Ovary (tissue), 9 donors: ENCODE results near the gene CENPH. TPM values are rescaled to one million over a fixed set of nuclear protein-coding genes. Genes with fewer than 3 reads are reported as not detected.
A peak's percentile ranks its signal among the peaks of the same experiment; 100 is the strongest.

ENCODE experiments used
- DNase-seq, 5 donors: peaks; one replicate each; pipeline ENCODE4 v3.0.0-alpha.2; 2019 to 2020
- H3K27ac ChIP-seq, 2 donors: fragments of 200-600 bp; one replicate each; pipeline versions ENCODE4 v1.5.1 to v1.8.0; 2019 to 2022
- H3K27me3 ChIP-seq: fragments of 200-600 bp; one replicate; pipeline ENCODE4 v1.8.0; 2022
- H3K36me3 ChIP-seq: fragments of 200-600 bp; sonication (generic); one replicate; pipeline ENCODE4 v1.5.1; 2019
- H3K4me1 ChIP-seq: one replicate; pipeline ENCODE4 v1.8.1; 2013; ENCODE audit warnings: mild to moderate bottlenecking, moderate library complexity; ENCODE audit not compliant: insufficient read depth
- H3K4me3 ChIP-seq: fragments of 200-600 bp; sonication (generic); one replicate; pipeline ENCODE4 v1.5.1; 2017
- H3K9me3 ChIP-seq, 2 donors: fragments of 200-600 bp in 1 of 2; sonication (generic) in 1 of 2; one replicate each; pipeline versions ENCODE4 v1.5.1 to v1.8.1; 2013 to 2019; ENCODE audit warnings: mild to moderate bottlenecking in 1 of 2, moderate library complexity in 1 of 2
- CTCF ChIP-seq, 3 donors: fragments of 450-650 bp in 2 of 3; fragments of 200-600 bp in 1 of 3; IDR thresholded peaks; one replicate each; pipeline versions ENCODE4 v1.5.1 to v1.8.0; 2016 to 2022; ENCODE audit warnings: antibody characterized with exemption in 3 of 3, mild to moderate bottlenecking in 1 of 3
- EP300 ChIP-seq: sonication (generic); formaldehyde crosslinking; IDR thresholded peaks from one replicate; pipeline ENCODE4 v1.6.1; 2017; ENCODE audit warnings: antibody characterized with exemption
- POLR2A ChIP-seq: fragments of 450-650 bp; IDR thresholded peaks from one replicate; pipeline ENCODE4 v1.6.1; 2017; ENCODE audit warnings: antibody characterized with exemption, mild to moderate bottlenecking, moderate library complexity
- WGBS, 3 donors: extraction: QIAGEN DNeasy Blood & Tissue Kit in 1 of 3; methylation state at CpG; one replicate each; pipeline versions ENCODE4 v1.1.5 to v1.1.7; 2013 to 2017; 5-methylcytosine and 5-hydroxymethylcytosine counted together
- intact Hi-C, 4 donors: fragments of 100-400 bp; cut with DNase I; formaldehyde crosslinking; loops; one replicate each; pipeline versions ENCODE4 v1.11.0 to v1.15.1; 2022 to 2023
- polyA plus RNA-seq, 2 donors: library from polyadenylated mRNA; stranded (reverse); fragments of 200-250 nt in 1 of 2; fragments of 350-450 nt in 1 of 2; fragmentation: Illumina TruSeq in 1 of 2; extraction: RNeasy Lipid Tissue Mini Kit (QIAGEN cat#74804) in 1 of 2; gene quantifications; one replicate each; pipeline ENCODE4 v1.2.3, GENCODE V29; 2013 to 2014
- total RNA-seq, 7 donors: library from RNA; depleted of rRNA in 2 of 7; stranded (reverse); fragments of >200 nt in 2 of 7; fragmentation: NEBNext Ultra II Directional in 3 of 7; extraction: Animal tissue kit (Norgen Biotek cat#: 25700) in 3 of 7; gene quantifications; one replicate each; pipeline versions ENCODE4 v1.1.0 to v1.2.4, GENCODE V29; 2016 to 2023
- donor health status: DM: no; HTN: no; CAD: no; lungs with moderate emphysema.
- donor health status: DM: no; HTN: no; CAD: no.
- donor health status: Bipolar disorder and iron deficiency.
- donor health status: DM: yes; HTN: yes; CAD: no.
- donor health status: DM: no; HTN: no; CAD: no.
- donor health status: DM: yes; HTN: yes; CAD: no.

Gene CENPH
- total and polyA plus RNA-seq, 9 donors, result 2.3 to 9.6 (median 4.3) TPM

- Histone ChIP-seq H3K9me3 (peaks cover 0 to 2% of the 10 kb centered on the region in 2 donors), H3K27ac (no peak overlapping the region), H3K4me1 (peaks cover 1% of the 10 kb centered on the region), H3K36me3 (no peaks in the 10 kb centered on the region), H3K4me3 (no peak overlapping the region), H3K27me3 (no peaks in the 10 kb centered on the region)
- WGBS, 3 donors, result 82 to 87% (median 84%) methylated on average over 1 of the region's 1 CpG
- DNase-seq, result no peak
- no peak for TF ChIP-seq POLR2A
- TF ChIP-seq CTCF (IDR thresholded peaks at IDR 0.05), result no peak
- no peak for TF ChIP-seq EP300
- intact Hi-C loops, result no loop called here
Measured at GRCh38 chr5:69184621-69185020, 4.8 kb upstream of the CENPH start.

GRCh38 chr5:69187342-69187741 is 2.0 kb upstream of the CENPH start:
- H3K27ac ChIP-seq, result no peak overlapping the region
- DNase-seq, result no peak
- H3K27me3 ChIP-seq, result no peaks in the 10 kb centered on the region
- intact Hi-C loops, result no loop called here
- 90 to 92% (median 92%) methylated on average over 2 of the region's 2 CpGs for WGBS, 3 donors
- TF ChIP-seq EP300, result no peak
- TF ChIP-seq CTCF (IDR thresholded peaks at IDR 0.05), result no peak
- TF ChIP-seq POLR2A, result no peak
- peaks cover 3% of the 10 kb centered on the region for H3K4me1 ChIP-seq
- H3K4me3 ChIP-seq, result no peak overlapping the region
- H3K9me3 ChIP-seq, result peaks cover 0 to 4% of the 10 kb centered on the region in 2 donors
- no peaks in the 10 kb centered on the region for H3K36me3 ChIP-seq

GRCh38 chr5:69188811-69189161 is 597 bp upstream of the CENPH start:
- 9 to 17% (median 9%) methylated on average over 8 of the region's 8 CpGs for WGBS, 3 donors
- H3K4me3 ChIP-seq, result peak overlapping the region; percentile 64

GRCh38 chr5:69202497-69202896 is 13.1 kb downstream of the CENPH start:
- Histone ChIP-seq H3K9me3 (no peaks in the 10 kb centered on the region), H3K27me3 (no peaks in the 10 kb centered on the region), H3K4me3 (no peak overlapping the region), H3K36me3 (no peaks in the 10 kb centered on the region), H3K27ac (no peak overlapping the region), H3K4me1 (no peaks in the 10 kb centered on the region)
- DNase-seq, result no peak
- intact Hi-C loops, result no loop called here
- 79 to 90% (median 88%) methylated on average over 1 of the region's 1 CpG for WGBS, 3 donors
- TF ChIP-seq CTCF (IDR thresholded peaks at IDR 0.05) (no peak), POLR2A (no peak), EP300 (no peak)

More at GRCh38 chr5:69188811-69189161, 597 bp upstream of the CENPH start:
- Histone ChIP-seq H3K27ac (peak overlapping the region in 1 of 2 donors; percentile 50), H3K36me3 (no peaks in the 10 kb centered on the region), H3K9me3 (peaks cover 0 to 4% of the 10 kb centered on the region in 2 donors), H3K27me3 (no peaks in the 10 kb centered on the region), H3K4me1 (peaks cover 3% of the 10 kb centered on the region)
- TF ChIP-seq CTCF (IDR thresholded peaks at IDR 0.05) (no peak), POLR2A (no peak), EP300 (no peak)
- no peak for DNase-seq
- intact Hi-C loops, result no loop called here
